Midbrain (tissue), 1 donor: ENCODE measurements around the gene ALPI.
"Not testable (repeated sequence)": the region's sequence is repeated elsewhere in the genome, so short reads cannot be mapped to it uniquely, and the experiment has no call there.

ENCODE experiments used
- DNase-seq: peaks from one replicate; lab custom pipeline; 2025; lab: John Stamatoyannopoulos, UW

The ALPI gene

DNA sequence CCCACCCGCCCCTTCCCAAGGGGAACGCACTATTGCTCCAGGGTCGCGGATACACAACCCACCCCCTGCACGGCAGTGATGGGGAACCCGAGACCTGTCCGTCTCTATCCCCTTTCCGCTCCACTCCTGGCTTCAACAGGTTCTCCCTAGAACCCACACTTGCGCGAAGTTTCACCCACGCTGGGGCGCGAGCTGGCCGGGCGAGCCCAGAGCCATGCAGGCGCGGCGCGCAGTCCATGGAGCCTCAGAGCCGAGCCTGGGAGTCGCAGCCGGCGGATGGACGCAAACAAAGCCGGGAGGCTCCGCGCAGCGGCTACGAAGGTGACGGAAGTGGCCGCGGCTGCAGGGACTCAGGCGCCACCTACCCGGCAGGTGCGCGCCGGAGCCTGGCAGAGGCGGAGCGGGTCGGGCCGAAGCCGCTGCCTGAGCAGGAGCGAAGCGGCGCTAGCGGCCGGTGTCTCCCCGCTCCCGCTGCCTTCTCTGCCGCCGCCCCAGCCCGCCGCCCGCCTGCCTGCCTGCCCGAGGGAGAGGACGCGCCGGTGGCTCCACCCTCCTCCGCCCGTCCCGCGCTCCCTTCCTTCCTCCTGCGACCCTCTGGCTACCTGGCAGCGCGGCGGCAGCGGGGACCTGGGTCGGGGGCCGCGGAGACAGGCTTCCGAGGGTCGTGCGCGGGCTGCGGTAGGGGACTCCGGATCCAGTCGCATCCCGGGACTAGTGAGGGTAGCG, 35.3 kb upstream of the ALPI start:
- no peak for DNase-seq

DNA sequence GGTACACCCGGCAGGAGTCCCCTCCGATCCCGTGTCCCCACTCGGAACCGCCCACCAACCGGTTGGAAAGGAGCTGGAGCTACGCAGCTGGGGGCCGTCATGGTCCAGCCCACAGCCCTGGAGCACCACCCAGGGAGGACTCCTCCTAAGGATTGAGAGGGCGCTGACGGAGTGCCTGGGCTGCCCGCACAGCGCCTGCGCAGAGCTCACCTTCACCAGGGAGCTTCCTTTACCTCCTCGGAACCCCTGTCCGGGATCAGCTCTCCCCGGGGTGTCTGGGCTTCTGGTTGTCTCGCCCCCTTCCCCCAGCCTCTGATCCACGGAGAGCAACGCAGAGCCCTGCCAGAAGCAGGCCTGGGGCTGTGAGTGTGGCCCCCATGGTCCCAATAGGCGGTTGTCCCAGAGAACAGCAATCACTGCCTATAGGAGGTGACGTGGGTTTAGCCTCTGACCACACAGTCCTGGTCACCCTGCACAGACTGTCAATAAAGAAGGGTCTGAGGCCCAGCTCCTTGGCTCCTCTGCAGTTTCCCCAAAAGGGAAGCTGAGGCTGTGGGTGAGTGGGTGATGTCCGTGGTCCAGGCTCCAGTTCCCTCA, 34.7 kb upstream of the ALPI start:
- DNase-seq: no peak

DNA sequence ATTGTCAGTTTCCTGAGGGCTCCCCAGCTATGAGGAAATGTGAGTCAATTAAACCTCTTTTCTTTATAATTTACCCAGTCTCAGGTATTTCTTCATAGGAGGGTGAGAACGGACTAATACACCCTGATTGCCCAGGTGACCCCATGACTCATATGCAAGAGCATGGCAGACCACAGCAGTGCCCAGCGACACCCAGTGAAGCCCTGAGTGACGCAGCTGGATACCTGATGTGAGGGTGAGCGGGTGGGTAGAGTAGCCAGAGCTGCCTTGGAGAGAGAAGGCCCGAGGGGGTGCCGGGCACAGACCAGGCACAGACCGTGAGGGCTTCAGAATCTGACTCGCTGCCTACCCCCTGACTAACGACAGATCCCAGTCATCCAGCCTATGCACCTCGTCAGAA, 33.9 kb upstream of the ALPI start:
- no peak for DNase-seq

DNA sequence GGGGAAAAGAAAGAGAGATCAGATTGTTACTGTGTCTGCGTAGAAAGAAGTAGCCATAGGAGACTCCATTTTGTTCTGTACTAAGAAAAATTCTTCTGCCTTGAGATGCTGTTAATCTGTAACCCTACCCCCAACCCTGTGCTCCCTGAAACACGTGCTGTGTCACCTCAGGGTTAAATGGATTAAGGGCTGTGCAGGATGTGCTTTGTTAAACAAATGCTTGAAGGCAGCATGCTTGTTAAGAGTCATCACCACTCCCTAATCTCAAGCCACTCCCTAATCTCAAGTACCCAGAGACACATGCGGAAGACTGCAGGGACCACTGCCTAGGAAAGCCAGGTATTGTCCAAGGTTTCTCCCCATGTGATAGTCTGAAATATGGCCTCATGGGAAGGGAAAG, 33.0 kb upstream of the ALPI start:
- not testable (repeated sequence) for DNase-seq

DNA sequence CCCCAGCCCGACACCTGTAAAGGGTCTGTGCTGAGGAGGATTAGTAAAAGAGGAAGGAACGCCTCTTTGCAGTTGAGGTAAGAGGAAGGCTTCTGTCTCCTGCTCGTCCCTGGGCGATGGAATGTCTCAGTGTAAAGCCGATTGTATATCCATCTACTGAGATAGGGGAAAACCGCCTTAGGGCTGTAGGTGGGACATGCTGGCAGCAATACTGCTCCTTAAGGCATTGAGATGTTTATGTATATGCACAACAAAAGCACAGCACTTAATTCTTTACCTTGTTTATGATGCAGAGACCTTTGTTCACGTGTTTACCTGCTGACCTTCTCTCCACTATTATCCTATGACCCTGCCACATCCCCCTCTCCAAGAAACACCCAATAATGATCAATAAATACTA, 32.5 kb upstream of the ALPI start:
- not testable (repeated sequence) for DNase-seq

DNA sequence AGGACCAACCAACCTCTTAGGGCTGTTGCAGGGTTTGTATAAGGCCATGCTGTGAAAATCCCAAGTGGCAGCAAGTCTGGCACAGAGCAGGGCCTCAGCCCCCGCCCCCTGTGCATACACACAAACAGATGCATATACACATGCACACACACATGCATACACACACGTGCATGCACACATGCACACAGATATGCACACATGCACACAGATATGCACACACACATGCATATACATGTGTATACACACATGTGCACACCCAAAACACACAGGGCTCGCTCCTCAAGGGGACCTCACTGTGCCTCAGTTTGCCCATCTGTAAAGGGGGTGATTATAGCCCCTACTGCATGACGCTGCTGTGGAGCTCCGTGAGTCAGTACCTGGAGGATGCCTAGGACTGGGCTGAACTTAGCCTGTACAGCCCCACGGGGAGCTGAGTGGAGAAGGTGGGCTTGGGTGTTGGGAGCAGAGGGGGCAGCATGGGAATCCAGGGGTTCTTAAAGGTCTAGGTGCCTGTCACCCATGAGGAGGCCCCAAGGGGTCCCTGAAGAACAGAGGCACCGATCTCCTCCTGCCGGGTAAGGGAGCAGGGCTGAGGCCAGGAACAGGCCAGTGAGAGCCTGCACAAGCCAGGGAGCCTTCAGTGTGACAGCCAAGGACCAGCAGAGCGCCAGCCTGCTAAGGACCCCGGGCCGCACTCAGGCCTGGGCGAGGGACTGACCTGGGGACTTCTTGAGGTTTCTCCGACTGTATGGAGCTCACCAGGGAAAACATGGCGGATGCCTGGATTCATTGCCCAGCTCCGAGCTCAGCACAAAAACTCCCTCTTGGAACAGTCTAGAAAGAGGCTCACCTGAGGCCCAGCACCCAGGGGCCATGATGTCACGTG, 24.0 kb upstream of the ALPI start:
- DNase-seq: no peak

DNA sequence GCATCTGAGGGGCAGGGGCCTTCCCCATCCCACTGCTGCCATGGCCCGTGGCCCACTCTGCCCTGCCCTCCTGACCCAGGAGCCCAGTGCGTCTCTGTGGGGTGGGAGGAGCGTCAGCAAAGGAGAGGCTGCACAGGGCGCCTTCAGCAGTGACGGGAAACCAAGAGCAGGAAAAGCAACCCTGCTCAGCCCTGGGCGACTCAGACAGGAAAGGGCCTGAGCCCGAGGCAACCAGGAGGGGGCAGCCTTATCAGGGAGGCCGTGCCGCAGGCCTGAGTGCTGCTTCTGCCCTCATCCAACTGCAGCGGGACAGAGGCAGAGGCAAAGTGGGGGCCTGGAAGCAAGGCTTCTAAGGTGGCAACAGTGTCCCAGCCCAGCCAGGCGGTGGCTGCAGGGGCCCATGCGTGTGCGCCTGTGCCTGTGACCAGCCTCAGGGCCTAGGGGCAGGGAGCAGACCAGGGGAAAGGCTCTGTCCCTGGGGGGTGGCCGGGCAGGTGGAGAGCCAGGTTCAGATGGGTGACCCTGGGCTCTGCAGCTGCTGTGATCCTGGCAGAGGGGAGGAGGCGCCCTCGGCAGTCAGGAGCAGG, 23.3 kb upstream of the ALPI start:
- DNase-seq: no peak

DNA sequence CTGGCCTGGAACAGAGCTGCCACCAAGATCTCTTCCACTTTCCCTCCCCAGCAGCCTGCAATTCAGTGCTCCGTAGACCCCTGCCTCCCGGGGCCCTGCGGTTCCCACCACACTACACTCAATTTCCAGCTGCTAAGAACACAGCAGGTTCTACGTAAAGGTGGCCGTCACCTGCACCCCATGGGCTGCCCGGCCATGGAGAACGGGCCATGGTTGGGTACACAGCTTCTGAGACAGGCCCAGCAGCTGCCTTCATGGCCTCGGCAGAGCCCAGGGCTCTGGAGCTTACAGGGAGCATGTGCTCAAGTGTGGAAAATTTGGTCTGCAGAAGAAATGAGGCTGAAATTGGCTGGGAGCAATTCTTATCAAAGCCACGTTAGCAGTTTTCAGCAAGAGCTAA, 22.3 kb upstream of the ALPI start:
- DNase-seq: not testable (repeated sequence)

DNA sequence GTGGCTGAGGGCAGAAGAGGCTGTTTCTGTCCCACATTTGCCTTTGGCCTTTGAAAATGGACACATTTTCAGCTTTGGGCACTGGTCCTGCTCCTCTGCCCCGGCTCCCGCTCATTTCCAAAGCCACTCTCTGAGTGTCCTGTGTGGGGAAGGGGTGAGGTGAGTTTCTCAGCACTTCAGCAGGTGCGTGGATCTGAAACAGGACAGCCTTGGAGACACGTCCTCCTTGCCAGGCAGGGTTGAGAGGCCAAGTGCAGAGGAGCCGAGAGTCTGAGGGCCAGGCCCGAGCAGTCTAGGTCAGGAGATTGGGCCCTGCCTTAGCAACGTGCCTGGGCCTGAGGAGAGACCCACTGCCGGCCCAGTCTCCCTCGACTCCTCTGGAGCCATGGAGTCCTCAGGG, 21.9 kb upstream of the ALPI start:
- DNase-seq: no peak

DNA sequence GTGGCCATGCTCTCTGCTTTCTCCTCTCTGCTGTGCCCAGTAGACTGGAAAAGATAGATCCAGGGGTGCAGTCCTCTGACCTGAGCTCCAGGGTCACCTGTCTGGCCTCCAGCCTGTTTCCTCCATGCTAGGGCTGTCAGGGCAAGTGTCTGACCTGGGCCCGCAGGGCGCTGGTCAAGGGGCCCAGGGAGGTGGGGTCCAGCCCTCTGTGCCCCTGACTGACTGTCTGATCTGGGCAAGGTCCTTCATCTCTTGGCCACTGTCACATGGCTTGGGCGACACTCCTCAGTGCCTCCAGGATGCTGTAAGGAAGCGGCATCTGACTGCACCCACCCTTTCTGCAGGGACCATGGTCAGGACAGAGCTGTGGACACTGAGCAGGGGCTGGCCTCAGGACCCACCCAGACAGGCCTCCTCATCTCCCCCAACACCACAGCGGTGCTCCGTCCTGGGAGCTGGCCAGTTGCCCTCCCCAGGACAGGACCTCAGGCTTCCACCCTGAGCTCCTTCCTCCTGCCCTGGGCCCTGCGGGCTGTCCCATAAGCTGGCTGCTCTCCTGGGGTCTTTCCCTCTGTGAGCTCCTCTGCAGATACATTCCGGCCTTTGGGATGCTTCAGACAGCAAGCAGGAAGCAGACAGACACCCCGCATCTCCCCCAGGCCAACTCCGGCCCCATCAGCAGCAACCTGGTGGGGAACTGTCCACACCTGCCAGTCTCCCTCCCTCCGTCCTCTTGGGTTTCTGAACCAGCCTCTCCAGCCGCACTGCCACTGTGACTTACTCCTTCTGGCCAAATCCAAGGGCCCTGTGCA, 21.2 kb upstream of the ALPI start:
- no peak for DNase-seq

DNA sequence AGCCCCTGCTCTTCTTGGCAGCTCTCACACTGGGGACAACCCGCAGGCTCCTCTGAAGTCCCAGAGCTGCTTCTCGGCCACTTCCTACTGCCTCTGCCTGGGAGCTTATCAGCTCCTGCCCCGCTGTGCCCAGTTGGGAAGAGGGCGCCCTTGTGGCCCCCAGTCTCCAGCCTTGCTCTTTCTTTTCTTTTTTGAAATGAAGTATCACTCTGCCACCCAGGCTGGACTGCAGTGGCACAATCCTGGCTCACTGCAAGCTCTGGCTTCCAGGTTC, 20.6 kb upstream of the ALPI start:
- no peak for DNase-seq

DNA sequence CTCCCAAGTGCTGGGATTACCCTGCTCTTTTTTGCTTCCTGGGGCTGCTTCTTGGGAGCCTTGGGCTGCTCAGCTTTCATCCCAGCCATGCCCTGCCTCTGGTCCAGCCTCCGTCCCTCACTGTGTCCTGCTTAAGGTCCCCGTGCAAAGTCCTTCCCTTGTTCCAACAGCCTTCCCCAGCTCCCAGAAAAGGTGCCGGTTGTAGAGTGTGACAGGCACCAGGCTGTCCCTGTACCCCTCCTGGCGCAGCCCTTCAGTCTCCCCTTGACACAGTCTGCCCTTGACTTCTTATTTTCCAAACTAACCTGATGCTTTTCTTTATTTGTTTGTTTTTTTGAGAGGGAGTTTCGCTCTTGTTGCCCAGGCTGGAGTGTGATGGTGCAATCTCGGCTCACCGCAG, 20.1 kb upstream of the ALPI start:
- no peak for DNase-seq

DNA sequence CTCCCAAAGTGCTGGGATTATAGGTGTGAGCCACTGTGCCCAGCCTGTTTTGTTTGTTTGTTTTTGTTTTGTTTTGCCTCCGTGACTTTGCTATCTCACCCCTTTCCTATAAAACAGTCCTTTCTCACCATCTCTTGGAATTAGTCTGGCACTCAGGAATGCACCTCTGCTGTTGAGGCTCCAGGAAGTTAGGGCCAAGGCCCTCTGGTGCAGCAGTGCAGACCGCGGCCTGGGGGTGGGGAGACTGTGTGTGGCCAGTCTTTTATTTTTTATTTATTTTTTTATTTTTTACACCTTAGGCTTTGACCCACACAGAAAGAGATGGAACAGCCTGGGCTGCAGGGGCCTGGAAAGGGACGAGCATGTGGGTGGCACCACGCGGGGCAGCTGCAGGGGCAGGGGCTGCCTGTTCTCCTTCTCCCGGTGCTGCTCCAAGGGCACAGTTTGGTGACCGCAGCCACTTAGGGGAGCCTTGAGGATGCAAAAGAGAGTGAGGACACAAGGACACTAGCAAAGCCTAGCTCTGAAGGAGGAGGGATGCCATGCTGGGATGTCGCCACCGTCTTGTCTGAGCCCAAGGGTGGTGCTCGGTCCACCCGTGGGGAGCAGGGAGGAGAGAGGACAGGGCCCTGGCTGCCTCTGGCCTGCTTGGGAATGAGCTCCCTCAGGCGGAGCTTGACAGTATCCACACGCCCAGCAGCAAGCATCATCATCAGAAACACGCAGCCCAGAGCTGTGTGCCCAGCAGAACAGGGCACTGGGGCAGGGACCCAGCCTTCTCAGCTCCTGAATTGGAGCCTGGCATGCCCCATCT, 19.4 kb upstream of the ALPI start:
- no peak for DNase-seq

DNA sequence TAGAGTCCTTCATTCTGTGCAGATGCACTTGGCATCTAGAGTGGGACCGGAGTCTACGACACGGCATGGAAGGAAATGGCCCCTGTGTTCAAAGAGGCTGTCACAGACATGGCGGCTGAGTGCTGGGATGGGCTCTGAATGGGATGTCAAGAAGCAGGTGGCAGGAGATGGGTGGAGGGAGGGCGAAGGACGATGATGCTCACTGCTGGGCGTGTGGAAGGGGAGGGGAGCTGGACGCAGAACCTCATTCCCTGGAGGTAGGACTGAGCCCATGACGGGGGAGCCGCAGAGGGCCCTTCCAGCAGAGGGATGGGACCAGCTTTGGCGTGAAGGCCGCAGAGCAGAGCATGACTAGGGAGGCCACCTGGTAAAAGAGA, 18.8 kb upstream of the ALPI start:
- no peak for DNase-seq

DNA sequence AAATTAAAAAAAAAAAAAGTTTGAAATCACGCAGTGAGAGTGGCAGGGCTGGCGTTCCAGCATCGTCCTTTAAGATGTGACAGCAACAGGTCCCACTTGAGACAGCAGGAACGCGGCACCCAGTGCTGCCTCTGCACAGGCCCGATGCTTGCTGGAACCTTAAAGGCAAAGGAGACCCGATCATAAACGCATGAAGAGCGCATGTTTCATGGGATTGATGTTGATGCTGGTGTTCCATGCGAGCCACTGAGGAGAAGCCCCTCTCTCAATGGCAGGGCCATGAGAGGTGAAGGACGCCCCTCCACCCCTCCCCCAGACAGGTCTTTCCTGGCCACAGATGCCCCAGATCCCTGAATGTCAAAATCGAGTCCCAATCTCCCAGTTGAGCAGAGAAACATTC, 17.9 kb upstream of the ALPI start:
- DNase-seq: no peak

DNA sequence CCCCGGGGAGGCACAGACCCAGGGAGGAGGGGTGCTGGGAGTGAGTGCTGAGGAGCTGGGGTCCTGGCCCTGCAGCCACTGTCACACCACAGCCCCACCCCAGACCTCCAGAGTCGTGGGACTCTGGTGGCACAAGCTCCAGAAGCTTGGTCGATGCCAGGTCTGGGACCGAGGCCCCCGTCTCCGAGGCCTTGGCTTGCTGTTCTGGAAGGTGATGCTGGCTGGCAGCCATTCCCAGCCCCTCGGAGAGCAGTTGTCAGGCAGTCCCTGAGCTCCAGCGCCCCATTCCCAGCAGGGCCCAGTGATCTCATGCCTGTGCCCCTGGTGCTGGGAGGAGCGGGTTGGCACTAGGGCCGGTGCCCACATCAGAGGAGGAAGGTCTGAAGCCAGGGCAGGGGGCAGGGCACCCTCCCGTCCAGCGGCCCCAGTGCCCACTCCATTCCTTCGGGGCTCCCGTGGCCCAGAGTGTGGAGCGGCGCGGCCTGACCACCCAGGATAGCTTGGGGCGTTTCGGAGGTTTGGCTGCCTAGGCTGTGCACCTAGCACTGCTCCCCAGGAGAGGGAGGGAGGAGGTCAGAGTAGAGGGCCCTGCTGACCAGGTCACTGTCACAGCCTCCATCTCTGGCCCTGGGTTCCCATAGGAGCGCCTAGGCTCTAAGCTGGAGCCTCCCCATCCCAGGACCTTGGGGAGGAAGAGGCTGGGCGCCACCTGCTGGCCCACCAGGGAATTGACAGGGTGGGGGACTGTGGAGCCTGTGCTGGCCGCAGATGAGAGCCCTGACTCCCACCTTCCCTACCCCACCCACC, 16.8 kb upstream of the ALPI start:
- no peak for DNase-seq

DNA sequence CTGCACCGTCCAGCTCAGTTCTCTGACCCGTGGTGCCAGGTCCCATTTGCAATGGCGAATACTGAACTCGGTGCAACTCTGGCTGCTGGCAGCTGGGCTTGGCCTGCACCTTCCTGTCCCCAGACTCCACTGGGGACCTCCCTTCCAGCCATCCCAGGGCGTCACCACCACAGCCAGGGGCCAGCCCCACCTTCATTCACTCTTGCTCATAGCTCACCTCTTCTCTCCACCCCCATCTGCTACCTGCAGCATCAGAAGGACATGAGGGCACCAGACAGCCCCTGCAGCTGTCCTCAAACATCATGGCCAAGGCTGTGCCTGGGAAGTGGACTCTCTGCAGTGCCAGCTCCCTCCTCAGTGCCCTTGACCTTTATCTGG, 16.2 kb upstream of the ALPI start:
- no peak for DNase-seq

DNA sequence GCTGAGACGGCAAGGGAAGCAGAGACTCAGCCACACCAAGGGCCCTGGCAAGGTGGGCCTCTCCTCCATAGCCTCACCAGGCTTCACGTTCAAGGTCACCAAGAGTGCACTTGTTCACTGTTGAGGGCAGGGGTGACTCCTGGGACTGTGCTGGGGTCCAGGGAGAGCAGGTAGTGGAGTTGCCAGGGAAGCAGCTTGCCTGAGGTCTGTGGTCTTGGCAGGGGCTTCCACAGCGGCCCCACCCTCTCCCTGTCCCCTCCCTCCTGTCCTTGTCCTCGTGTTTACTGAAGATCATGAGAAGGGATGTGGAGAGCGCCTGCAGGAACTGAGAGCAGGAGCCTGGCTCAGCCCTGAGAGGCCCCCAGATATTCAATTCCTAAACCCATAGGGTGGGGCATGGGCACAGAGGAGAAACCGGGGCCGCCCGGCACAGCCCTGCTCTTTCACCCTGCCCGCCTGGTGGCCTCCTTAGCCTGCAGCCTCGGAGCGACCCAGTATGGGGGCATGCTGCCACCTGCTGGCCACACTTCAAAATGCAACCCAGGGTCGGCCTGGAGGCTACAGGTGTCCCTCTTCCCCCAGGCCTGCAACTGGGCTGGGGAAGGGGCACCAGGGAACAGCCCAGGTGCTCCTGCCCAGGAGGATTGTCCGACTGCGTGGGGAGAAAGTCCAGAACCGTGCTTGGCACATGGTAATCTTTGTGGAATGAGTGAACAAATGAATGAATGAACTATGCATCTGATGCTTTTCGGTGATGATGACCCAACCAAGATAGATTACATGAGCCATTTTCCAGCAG, 15.5 kb upstream of the ALPI start:
- DNase-seq: peak; percentile 83

DNA sequence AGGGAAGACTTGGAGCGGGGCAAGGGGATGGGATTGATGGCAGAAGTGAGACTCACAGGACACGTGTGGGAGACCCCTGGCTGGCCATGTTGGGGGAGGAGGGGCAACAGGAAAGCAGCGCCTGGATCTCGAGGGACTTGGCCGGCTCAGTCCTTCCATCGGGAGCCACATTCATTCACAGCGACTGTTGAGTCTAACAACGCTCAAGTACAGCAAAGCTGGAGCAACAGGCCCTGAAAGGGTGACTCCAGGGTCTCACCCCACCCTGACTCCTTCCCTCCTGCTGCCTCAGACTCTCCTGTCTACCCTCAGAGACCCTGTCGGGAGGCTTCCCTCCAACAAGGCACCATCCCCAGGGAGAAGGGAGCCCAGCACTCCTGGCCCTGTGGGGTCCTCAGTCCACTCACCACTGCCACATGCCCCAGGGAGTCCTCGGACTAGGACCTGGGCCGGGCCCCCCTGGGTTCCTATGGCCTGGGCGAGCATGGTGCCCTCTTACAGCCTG, 14.8 kb upstream of the ALPI start:
- DNase-seq: no peak
